ENCODE measurements around the gene TPP2. TPM values are rescaled to one million over a fixed set of nuclear protein-coding genes. Genes with fewer than 3 reads are reported as not detected.

Gene TPP2
- total RNA-seq, 3 donors from 2014 or later, result 37.6 to 44.0 (median 38.2) TPM

DNA sequence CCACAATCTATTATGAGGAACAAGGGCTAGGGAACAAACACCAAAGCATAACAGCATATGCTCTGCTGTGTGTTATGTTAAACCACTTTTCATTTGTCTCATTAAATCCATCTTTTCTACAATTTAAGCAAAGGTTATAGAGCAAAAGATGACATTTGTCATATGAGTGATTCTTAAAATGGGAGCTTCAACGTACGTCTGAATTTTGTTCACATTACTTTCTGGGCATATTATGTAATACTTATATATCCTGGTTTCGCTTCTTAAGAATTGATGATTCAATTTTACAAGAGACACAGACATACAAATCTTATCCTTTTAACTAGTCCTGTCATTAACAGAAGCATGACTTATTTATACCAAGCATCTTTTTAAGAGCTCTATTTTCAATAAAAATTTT is 3.3 kb upstream of the TPP2 start:
- intact Hi-C loops (cut with DNase I, micrococcal nuclease), result no loop called here
- H3K4me3 ChIP-seq, result no peak overlapping the region
- no peak for TF ChIP-seq CTCF (IDR thresholded peaks at IDR 0.05)
- H3K36me3 ChIP-seq (ENCODE audit: low read depth), result no peaks in the 10 kb centered on the region
- no peaks in the 10 kb centered on the region for H3K9me3 ChIP-seq
- ATAC-seq (no peak), DNase-seq (no peak)
- H3K4me1 ChIP-seq (ENCODE audit: low read depth), result peaks cover 24% of the 10 kb centered on the region

- peak in 2 of 3 donors; percentile 37 to 72 for DNase-seq
- intact Hi-C loops (cut with DNase I, micrococcal nuclease), result loop anchor here in 1 of 2 donors (5.0 kb wide), 1 partner anchor 250 kb away; the partner anchor contains the start of gene ERCC5
Observed at GRCh38 chr13:102597029-102597961, 509 bp downstream of the TPP2 start.

GRCh38 chr13:102598061-102598460 is 1.3 kb downstream of the TPP2 start:
- no peak for DNase-seq
- no peaks in the 10 kb centered on the region for H3K9me3 ChIP-seq
- H3K4me3 ChIP-seq, result peak overlapping the region; percentile 98
- intact Hi-C loops (cut with DNase I, micrococcal nuclease), result loop anchor here in 1 of 2 donors (5.0 kb wide), 1 partner anchor 249 kb away; the partner anchor contains the start of gene ERCC5
- no peaks in the 10 kb centered on the region for H3K36me3 ChIP-seq (ENCODE audit: low read depth)
- peaks cover 22% of the 10 kb centered on the region for H3K4me1 ChIP-seq (ENCODE audit: low read depth)
- TF ChIP-seq CTCF (IDR thresholded peaks at IDR 0.05), result no peak
- ATAC-seq, result no peak

More at GRCh38 chr13:102597029-102597961, 509 bp downstream of the TPP2 start:
- peak; percentile 9 for ATAC-seq
- H3K4me3 ChIP-seq, result peak overlapping the region; percentile 98
- H3K36me3 ChIP-seq (ENCODE audit: low read depth), result no peaks in the 10 kb centered on the region
- peaks cover 25% of the 10 kb centered on the region for H3K4me1 ChIP-seq (ENCODE audit: low read depth)
- TF ChIP-seq CTCF (IDR thresholded peaks at IDR 0.05), result no peak
- no peaks in the 10 kb centered on the region for H3K9me3 ChIP-seq

DNA sequence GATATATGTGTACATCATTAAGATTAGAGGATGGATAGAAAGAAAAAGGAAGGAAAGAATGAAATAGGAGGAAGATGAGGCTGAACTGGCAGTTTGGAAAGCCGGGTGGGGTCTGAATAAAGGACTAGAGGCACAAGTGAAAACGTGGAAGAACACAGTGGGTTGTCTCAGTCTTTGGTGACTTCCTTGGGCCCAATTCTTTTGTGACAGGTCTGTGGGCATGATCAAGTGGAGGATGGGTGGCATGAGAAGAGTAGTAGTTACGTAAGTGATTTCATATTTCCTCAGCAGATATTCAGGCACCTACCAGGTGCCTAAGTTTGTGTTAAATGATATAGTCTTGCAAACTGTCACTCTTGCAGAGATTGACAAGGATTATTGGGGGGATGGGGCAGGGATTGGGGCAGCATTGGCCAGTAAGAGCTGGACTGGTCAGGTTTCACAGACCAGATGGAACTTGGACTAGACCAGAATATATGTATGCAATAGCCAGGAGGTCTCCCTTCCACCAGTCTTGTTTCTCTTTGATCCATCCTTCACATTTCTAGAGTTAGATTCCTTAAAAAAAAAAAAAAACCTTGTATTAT is 2.7 kb downstream of the TPP2 start:
- peaks cover 22% of the 10 kb centered on the region for H3K4me1 ChIP-seq (ENCODE audit: low read depth)

More for the DNA sequence above, 2.7 kb downstream of the TPP2 start:
- no peak for TF ChIP-seq CTCF (IDR thresholded peaks at IDR 0.05)
- intact Hi-C loops (cut with DNase I, micrococcal nuclease), result loop anchor here in 1 of 2 donors (5.0 kb wide), 1 partner anchor 248 kb away; the partner anchor contains the start of gene ERCC5
- DNase-seq (no peak), ATAC-seq (no peak)
- no peak overlapping the region for H3K4me3 ChIP-seq
- no peaks in the 10 kb centered on the region for H3K9me3 ChIP-seq
- H3K36me3 ChIP-seq (ENCODE audit: low read depth), result no peaks in the 10 kb centered on the region
